HG03520 (cell line): ENCODE data around the gene ASGR1.

ENCODE experiments used
- ATAC-seq: cut with Tn5 transposase; IDR thresholded peaks from one replicate; pipeline ENCODE4 v1.9.1; 2021; ENCODE audit warnings: mild to moderate bottlenecking, moderate library complexity; ENCODE audit not compliant: unreplicated experiment

Gene ASGR1

GRCh38 chr17:7179317-7180254 lies at the start of gene ASGR1:
ASGR1 (minus strand) TSS chr17:7179370; CDS start chr17:7178563, 807 bp downstream.
- no peak for ATAC-seq

- no peak for ATAC-seq
These were observed 49.8 kb upstream of the ASGR1 start for GRCh38 chr17:7228920-7229319.

GRCh38 chr17:7226721-7227710 lies 47.8 kb upstream of the ASGR1 start:
- ATAC-seq = no peak

GRCh38 chr17:7225711-7226331 lies 46.7 kb upstream of the ASGR1 start:
- no peak for ATAC-seq

GRCh38 chr17:7224661-7225111 lies 45.5 kb upstream of the ASGR1 start:
- ATAC-seq = no peak

GRCh38 chr17:7224110-7224509 lies 44.9 kb upstream of the ASGR1 start:
- no peak for ATAC-seq

GRCh38 chr17:7223375-7223774 lies 44.2 kb upstream of the ASGR1 start:
- ATAC-seq = no peak

- ATAC-seq = no peak
These were observed 43.8 kb upstream of the ASGR1 start for GRCh38 chr17:7222972-7223292.

- ATAC-seq = no peak
These were observed 43.2 kb upstream of the ASGR1 start for GRCh38 chr17:7222093-7222971.

- no peak for ATAC-seq
These were observed 42.3 kb upstream of the ASGR1 start for GRCh38 chr17:7221278-7222092.

GRCh38 chr17:7220593-7221277 lies 41.6 kb upstream of the ASGR1 start:
- ATAC-seq = no peak

- no peak for ATAC-seq
These were observed 40.8 kb upstream of the ASGR1 start, which contains the start of the genes ACADVL and DLG4 for GRCh38 chr17:7219812-7220592. ACADVL (plus strand) TSS chr17:7219938; CDS start chr17:7219985, 47 bp downstream. DLG4 (minus strand) TSS chr17:7219836.

GRCh38 chr17:7219229-7219811 lies 40.1 kb upstream of the ASGR1 start:
- ATAC-seq = no peak

- ATAC-seq = no peak
These were observed 39.6 kb upstream of the ASGR1 start for GRCh38 chr17:7218758-7219157.

- no peak for ATAC-seq
These were observed 39.0 kb upstream of the ASGR1 start for GRCh38 chr17:7218166-7218565.

GRCh38 chr17:7217113-7217987 lies 38.2 kb upstream of the ASGR1 start:
- no peak for ATAC-seq
